GM04504 (cell line): ENCODE results near the gene NUP50.

Source experiments
- DNase-seq: peaks from one replicate; pipeline ENCODE4 v3.0.0-alpha.2; 2012; ENCODE audit warnings: low read depth

Gene NUP50, protein sequence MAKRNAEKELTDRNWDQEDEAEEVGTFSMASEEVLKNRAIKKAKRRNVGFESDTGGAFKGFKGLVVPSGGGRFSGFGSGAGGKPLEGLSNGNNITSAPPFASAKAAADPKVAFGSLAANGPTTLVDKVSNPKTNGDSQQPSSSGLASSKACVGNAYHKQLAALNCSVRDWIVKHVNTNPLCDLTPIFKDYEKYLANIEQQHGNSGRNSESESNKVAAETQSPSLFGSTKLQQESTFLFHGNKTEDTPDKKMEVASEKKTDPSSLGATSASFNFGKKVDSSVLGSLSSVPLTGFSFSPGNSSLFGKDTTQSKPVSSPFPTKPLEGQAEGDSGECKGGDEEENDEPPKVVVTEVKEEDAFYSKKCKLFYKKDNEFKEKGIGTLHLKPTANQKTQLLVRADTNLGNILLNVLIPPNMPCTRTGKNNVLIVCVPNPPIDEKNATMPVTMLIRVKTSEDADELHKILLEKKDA

DNA sequence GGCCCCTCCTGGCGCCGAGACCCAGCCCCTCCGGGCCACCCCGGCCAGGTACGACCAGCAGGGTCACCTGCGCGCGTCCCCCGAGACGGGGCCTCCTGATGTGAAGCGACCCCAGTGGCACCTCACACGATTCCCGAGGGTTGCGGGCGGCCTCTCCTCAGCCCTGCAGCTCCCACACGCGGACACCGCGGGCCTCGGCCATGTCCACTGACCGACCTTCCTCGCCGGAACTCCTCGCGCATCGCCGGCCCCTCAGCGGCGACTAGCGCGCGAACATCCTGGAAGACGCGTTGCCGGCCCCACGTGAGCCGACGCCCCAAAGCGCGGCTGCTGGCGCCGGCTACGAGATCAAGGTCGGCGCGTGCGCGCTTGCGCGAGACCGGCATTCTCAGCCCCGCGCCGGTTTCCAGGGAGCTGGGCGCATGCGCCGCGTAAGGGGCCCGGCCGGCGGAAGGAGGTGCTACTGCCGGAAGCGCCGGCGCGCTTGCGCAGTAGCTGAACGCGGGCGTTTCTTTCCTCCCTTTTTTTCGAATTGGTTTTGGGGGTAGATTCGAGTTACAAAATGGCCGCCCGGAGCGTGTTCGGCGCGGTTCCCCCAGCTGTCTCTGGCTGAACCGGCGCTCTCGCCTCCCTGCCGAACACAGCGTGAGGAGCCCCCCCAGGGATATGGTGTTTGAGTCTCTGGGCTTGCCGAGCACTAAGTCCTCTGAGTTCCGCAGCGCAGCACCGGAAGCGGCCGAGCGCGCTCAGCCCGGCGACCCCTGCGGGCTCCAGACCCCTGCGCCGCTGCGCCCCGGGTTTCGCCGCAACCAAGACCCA, at the start of gene NUP50:
NUP50 (plus strand) TSS at position 475 of the 819 bp plus-strand sequence. CDS start 4,253 bp downstream, outside the sequence.
- DNase-seq = peak; percentile 93

DNA sequence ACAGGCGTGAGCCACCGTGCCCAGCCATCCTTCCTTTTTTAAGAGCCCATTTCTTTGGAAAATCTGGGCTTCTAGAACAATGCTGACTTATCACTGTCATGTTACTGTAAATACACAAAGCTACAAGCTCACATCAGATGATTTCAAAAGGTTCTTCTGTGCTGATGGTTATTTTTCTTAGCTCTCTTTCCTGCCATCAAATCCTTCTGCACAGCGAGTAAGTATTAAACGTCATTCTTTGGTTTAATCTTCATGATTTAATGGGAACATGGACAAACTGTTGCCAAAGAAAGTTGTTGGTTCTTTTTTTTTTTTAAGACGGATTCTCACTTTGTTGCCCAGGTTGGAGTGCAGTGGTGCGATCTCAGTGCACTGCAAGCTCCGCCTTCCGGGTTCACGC, 43.3 kb upstream of the NUP50 start:
- DNase-seq = no peak

DNA sequence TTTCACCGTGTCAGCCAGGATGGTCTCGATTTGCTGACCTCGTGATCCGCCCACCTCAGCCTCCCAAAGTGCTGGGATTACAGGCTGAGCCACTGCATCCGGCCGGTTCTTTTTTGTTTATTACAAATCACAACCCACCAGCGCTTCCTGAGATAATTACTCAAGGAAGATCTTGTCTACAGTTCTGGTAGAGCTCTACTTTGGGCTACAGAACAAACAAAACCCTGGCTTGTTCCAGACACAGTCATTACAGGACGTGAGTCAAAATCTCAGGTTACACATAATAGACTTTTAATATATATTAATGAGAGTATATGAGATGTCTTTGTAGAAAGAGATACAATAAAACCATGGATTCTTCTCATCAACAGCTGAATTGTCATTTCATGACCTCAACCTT, 42.8 kb upstream of the NUP50 start:
- DNase-seq = no peak

DNA sequence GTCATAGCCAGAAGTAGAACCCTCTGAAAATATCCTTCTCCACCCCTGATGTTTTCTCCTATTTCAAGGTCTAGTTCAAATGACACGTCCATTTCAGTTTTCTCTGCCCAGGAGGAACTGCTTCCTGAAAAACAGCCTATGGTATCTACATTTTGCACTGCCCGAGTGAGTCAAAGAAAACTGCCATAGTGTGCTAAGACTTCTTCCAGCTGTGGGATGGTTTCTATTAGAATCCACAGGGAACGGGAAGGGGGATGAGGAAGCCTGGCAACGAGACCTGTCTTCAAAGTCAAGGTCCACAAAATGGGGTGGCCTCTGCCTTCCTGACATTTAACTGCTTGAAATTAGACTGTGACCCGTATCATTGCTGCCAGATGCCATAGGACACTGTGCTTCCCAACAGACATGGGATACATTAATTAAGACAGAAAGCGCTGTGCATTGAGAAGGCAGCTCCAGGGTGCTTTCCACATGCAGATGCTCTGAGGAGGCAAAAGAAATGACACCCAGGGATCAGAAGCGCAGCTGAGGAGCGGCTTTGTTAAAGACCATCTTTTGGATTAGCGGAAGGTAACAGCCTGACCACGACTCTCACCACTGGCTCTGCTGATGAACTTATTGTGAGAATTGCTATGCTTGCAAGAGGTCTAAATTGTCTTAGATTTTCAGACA, 39.4 kb upstream of the NUP50 start:
- no peak for DNase-seq

DNA sequence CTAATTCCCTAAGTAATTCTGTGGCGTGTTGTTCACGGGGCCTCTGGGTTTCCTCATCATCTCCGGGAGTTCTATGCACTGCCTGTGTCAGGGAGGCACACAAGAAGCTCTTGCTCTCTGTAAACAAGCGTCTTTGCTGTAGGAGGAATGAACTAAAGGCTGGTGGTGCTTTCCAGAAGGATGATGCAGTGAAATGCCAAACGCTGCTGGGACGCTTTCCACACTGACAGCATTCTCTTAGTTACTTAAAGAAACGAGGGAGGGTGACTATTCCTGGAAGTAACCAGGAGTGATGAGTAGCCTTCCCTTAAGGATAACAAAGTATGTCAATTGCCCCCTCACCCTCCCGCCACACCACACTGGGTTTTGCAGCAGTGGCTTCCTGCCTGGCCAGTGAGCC, 38.5 kb upstream of the NUP50 start:
- DNase-seq = peak; percentile 25

DNA sequence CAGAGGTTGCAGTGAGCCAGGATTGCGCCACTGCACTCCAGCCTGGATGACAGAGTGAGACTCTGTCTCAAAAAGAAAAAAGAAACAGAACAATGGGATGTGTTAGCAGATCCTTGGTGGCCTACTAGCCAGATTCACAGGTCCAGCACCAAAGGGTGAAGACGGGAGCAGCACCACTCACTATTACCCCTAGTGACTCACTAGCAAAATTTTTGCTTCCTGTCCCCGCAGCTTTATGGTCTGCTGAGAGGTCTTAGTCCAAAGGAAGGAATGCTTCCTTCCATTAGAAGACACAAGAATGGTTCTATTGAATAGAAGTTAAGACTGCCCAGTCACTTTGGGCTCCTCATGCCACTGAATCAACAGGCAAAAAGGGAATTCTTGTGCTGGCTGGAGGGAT, 35.9 kb upstream of the NUP50 start:
- DNase-seq = peak; percentile 36

DNA sequence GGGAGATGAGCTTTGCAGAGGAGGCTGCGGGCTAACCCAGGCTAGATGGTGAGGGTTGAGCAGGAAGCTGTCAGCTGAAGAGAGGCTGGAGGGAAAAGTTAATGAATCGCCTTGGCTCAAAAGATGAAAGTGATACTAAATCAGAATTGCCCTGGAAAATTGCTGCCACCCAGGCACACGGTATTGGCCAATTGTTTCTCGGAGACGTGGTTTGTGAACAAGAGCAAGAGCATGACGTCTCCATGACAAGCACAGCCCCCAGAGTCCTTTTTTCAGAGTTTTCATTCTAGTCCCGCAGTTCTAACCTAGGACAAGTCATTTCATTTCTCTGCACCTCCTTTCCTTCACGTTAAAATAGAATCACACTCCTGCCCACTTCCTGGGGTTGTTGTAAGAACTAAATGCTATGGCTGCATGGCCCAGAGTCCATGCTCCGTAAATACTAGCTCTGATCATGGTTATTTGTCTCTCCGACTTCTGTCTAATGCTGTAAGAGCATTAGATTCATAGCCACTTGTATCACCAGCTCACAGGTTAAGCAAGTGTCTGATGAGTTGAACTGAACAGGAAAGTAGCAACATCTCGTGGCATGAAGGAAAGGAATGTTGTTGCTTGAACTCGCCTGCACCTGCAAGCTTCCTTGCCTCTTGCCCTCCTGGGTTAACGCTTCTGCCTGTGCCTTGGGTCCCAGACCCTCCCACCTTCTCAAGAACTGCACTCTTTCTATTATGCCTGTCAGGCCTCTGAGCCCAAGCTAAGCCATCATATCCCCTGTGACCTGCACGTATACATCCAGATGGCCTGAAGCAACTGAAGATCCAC, 33.8 kb upstream of the NUP50 start:
- no peak for DNase-seq

DNA sequence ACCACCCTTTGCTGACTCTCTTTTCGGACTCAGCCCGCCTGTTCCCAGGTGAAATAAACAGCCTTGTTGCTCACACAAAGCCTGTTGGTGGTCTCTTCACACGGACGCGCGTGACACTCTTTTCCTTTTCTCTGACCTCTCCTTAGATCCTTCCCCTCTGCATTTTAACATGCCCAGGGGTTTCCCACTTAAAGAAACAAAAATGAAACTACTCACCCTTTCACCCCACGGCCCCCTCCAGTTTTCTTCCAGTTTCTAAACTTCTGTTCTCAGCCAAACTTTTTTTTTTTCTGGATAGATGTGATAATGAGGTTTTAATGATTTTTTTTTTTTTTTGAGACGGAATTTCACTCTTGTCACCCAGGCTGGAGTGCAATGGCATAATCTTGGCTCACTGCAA, 32.8 kb upstream of the NUP50 start:
- DNase-seq = no peak

DNA sequence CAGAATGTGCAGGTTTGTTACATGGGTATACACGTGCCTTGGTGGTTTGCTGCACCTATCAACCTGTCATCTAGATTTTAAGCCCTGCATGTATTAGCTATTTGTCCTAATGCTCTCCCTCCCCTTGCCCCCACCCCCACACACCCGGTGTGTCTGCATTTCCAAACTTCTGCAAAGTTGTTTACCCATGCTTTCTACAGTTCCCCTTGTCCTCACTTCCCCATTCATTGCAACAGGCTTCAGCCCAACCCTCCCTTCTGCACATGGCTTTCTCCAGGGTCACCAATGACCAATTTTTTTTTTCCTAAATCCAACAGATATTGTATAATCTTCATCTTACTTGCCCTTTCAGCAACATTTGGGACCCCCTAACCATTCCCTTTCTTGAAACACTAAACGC, 32.0 kb upstream of the NUP50 start:
- no peak for DNase-seq

DNA sequence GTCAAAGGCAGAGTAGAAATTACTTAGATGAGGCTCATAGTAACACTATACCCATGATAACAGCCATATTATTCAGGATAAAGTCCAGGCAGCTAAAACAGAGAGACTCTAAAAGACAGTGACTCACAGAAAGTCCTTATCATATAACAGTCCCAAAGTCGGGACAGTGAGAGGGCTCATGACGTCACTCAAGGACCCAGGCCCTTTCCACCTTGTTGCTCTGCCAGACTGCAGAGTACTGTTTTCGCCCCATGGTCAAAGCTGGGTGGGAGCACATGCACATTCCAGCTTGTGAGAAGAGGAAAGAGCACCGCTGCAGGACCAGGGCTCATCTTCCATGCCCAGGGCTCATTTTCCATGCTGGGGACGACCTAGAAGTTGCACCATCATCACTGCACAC, 29.4 kb upstream of the NUP50 start:
- DNase-seq = no peak

DNA sequence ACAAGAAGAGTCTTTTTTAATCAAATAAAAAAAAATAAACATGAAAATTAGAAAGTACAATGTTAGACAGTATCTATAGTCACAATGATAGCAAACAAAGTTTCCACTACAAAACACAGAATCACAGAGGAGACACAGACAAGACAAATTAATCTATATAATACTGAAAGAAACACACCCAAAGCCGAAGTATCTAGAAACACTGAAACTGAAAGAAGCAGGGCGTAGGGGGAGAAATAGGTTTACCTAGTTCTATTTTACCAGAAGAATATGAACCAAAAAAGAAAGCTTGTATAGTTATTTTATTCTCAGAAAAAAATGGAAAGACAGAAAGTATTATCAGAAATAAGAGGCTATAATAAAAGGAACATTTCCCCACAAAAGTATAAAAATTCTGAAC, 27.1 kb upstream of the NUP50 start:
- DNase-seq = no peak

DNA sequence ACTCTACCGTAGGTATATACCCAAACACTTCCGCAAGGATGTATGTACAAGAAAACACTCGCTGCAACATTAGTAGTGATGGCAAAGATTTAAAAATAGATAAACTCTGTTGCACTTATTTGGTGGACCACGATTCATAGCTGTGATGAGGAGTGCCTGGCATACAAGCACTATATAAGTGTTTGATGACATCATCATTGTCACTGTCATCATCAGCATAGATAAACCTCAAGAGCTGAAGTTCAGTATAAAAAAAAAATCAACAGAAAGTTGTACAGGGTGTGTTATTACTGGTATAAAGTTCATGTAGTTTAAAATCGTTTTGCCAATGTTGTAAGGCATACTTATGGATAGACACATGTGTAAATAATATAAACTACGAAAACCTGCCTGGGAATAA, 24.0 kb upstream of the NUP50 start:
- DNase-seq = no peak

DNA sequence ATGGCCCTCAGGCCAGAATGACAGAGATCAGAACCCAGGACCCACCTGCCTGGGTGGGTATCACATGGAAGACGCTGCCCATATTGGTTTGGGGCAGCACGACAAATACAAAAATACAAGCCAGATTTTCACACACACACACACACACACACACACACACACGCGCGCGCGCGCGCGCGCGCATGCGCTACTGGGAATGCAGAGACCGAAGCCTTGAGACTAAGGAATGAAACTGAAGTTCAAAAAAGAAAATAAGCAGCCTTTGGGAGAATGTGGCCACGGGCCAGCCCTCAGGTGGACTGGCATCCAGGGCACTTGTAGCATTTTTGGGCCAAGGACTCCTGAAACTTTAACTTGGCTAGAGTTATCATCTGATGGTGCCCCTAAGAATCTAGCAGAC, 21.3 kb upstream of the NUP50 start:
- DNase-seq = no peak

DNA sequence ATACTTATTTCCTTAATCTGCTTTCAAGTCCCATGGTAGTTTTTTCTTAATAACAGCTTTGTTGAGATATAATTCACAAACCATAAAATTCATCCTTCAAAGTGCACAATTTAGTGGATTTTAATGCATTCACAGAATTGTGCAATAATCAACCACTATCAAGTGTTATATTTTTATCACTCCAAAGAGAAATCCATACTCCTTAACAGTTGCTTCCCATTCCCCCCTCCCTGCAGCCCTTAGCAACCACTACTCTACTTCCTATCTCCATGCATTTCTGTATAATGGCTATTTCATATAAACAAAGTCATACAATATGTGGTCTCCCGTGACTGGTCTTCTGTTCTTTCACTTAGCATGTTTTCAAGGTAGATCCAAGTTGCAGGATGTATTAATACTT, 18.8 kb upstream of the NUP50 start:
- no peak for DNase-seq

DNA sequence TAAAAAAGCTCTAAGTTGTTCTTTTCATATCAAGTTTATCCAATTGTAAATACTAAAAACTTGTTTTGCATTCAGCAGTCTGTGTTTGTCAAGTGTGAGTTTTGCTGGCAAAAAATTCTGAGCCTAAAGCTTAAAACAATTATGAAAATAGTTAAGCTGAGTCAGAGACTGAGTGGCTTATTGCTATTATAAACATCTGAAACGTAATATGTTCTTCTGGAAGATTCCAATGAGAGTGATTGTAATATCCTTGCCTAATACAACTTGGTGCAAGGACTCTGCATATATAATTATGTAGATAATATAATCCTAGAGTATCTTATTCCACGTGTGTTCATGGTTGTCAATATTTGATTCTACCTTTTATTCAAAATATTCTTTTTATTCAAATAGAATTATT, 14.1 kb upstream of the NUP50 start:
- DNase-seq = no peak

DNA sequence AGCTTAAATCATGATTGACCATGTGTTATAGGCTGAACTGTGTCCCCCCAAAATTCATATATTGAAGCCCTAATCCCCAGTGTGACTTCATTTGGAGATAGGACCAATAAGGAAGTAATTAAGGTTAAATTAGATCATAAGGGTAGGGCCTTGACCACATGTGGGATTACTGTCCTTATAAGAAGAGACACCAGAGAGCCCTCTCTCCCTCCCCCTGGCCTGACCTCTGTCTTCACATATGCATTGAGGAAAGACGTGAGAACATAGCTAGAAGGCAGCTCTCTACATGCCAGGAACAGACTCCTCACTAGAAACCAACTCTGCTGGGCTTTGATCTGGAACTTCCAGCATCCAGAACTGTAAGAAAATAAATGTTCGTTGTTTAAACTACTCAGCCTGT, 13.6 kb upstream of the NUP50 start:
- DNase-seq = no peak

DNA sequence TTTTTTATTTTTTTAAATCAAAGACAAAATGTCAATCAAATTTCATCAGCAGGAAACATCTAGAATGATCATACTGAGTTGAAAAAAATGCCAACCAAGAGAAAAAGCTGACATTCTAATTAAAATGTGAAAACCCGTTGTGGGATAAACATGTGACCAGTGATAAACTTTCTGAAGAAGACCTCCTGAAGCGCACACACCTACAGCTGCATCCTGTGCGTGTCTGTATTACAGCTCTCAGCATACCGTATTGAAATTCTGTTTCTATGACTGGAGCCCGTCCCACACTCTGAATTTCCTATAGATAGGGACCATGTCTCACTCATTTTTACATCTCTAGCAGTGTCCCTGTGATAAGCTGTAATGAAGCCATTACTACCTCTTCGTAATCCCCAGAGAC, 12.2 kb upstream of the NUP50 start:
- no peak for DNase-seq

DNA sequence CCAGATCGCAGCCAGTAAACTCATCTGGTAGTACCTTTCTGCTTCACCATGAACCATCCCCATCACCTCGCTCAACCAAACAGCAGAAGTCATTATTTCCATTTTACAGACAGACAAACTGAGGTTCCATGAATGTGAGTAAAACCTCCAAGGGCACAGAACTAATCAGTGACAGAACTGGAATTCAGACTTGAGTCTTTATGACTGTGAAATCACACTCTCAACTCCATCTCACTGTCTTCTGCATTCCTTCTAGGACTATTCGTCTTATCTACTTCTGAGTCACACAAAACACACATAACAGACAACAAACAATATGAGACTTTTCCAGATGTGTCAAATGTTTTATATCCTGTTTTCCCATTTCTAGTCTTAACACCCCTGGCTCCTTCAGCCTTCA, 9.3 kb upstream of the NUP50 start:
- peak; percentile 34 for DNase-seq

DNA sequence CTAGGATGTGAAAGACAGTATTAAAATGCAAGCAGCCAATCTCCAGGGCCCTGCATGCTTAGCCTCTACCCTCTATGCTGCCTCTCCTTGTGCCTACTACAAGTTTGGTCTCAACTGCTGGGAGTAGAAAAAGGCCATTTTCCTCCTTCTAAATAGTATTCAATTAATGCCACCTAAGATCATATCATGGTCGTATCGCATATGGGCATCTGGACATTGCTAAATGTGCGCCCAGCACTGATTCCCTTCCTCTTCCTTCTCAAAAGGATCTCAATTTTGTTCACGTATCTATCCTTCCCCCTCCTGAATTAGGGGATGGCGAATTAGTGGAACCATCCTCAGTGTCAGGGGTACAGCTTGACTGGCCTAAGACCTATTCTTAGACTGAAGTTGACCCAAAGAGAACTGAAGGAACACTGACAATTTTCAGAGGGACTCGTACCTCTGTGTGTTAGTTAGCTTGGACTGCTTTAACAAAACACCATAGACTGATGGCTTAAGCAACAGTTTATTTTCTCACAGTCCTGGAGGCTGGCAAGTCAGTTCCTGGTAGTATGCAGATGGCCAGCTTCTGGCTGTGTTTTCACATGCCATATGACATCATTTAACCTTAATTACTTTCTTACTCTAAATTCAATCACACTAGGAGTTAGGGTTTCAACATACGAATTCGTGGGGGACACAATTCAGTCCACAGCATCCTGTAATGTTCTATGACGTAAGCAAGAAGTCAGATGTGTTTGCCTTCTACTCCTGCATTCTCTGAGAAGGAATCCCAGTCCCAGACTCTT, 8.5 kb upstream of the NUP50 start:
- DNase-seq = peak; percentile 68

DNA sequence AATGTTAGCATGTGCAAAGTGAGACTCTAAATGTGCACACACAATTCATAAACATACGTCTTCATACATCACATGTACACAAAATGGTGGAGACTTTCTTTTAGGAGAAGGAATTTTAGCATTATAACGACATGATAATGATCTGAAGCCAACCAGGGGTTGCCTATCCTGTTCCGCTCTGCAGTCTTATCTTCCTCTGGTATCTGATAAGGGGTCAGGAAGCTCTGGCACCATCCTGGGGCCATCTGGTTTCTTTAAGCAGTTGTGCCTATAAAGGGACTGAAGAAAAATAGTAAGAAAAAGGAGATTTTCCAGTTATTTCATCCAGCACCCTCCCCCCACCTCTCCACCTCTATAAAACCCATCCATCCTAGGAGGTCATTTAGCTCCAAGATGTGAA, 5.8 kb upstream of the NUP50 start:
- no peak for DNase-seq
